AG09309 (cell line): ENCODE measurements around the gene PCK2.
A peak's percentile ranks its signal among the peaks of the same experiment; 100 is the strongest.
"Not testable (repeated sequence)": the region's sequence is repeated elsewhere in the genome, so short reads cannot be mapped to it uniquely, and the experiment has no call there.

Experiments used
- DNase-seq: peaks from one replicate; pipeline ENCODE4 v3.0.0-alpha.2; 2010; ENCODE audit warnings: low read depth
- H3K4me3 ChIP-seq: 2 replicates; pipeline ENCODE4 v1.5.1; 2011; ENCODE audit warnings: mild to moderate bottlenecking, low read depth, low read length, moderate library complexity; ENCODE audit not compliant: control insufficient read depth
- CTCF ChIP-seq: IDR thresholded peaks from 2 replicates; pipeline ENCODE4 v1.5.1; 2011; ENCODE audit warnings: mild to moderate bottlenecking, low read depth, low read length, inconsistent platforms; ENCODE audit not compliant: insufficient read depth, control insufficient read depth; ENCODE audit errors: missing control alignments

The PCK2 gene

GRCh38 chr14:24093901-24094840 lies at the start of gene PCK2:
Gene PCK2, plus strand, starts transcription at chr14:24094311. Its CDS starts 95 bp downstream, at chr14:24094406.
- H3K4me3 ChIP-seq = peak within 1 kb of the TSS; percentile 64
- TF ChIP-seq CTCF = peak; percentile 6
- DNase-seq = peak; percentile 74

GRCh38 chr14:24049002-24049401 lies 45.1 kb upstream of the PCK2 start:
- not testable (repeated sequence) for DNase-seq

GRCh38 chr14:24050753-24051152 lies 43.4 kb upstream of the PCK2 start:
- H3K4me3 ChIP-seq, DNase-seq: not testable (repeated sequence)

More at GRCh38 chr14:24049002-24049401, 45.1 kb upstream of the PCK2 start:
- H3K4me3 ChIP-seq = not testable (repeated sequence)

GRCh38 chr14:24051176-24051788 lies 42.8 kb upstream of the PCK2 start:
- DNase-seq = no peak
- H3K4me3 ChIP-seq = peak overlapping the region; percentile 46
- TF ChIP-seq CTCF = no peak

- H3K4me3 ChIP-seq = peak within 1 kb of the TSS; percentile 64
- DNase-seq = no peak
- TF ChIP-seq CTCF = no peak
Observed at GRCh38 chr14:24051789-24052655, 42.1 kb upstream of the PCK2 start, which contains the start of gene CARMIL3. Gene CARMIL3, plus strand, starts transcription at chr14:24052009. Its CDS starts 145 bp downstream, at chr14:24052154.

- no peak for TF ChIP-seq CTCF
- H3K4me3 ChIP-seq = no peak overlapping the region; the same call in 1 of the 2 replicates
- no peak for DNase-seq
Observed at GRCh38 chr14:24052656-24053547, 41.2 kb upstream of the PCK2 start.
